Neutrophil (primary cell): Measurements from ENCODE around the gene SMYD2.

Source experiments
- H3K27ac ChIP-seq: fragments of 200-600 bp; sonication (generic); 2 replicates; pipeline ENCODE4 v1.5.1; 2016; ENCODE audit warnings: mild to moderate bottlenecking, moderate library complexity
- H3K27me3 ChIP-seq: fragments of 200-600 bp; sonication (generic); 2 replicates; pipeline ENCODE4 v1.6.0; 2016; ENCODE audit warnings: mild to moderate bottlenecking
- H3K36me3 ChIP-seq: fragments of 200-600 bp; sonication (generic); 2 replicates; pipeline ENCODE4 v1.5.1; 2017
- H3K4me1 ChIP-seq, 2 experiments: fragments of 200-600 bp in 1 of 2; sonication (generic) in 1 of 2; 1 replicate in 1 of 2; 2 replicates in 1 of 2; pipeline versions ENCODE4 v1.5.1 to v1.6.1; 2013 to 2016; ENCODE audit warnings: low read depth in 1 of 2, low read length in 1 of 2, mild to moderate bottlenecking in 1 of 2, moderate library complexity in 1 of 2; ENCODE audit not compliant: control insufficient read depth in 1 of 2, insufficient read depth in 1 of 2
- H3K4me3 ChIP-seq, 2 experiments: fragments of 200-600 bp in 1 of 2; sonication (generic) in 1 of 2; 1 replicate in 1 of 2; 2 replicates in 1 of 2; pipeline ENCODE4 v1.5.1; 2013 to 2016; ENCODE audit warnings: low read depth in 1 of 2, low read length in 1 of 2, mild to moderate bottlenecking in 1 of 2, moderate library complexity in 1 of 2
- H3K9me3 ChIP-seq: fragments of 200-600 bp; sonication (generic); 2 replicates; pipeline ENCODE4 v1.5.1; 2016
- CTCF ChIP-seq: fragments of 200-600 bp; sonication (generic); IDR thresholded peaks from 2 replicates; pipeline ENCODE4 v1.5.1; 2016; ENCODE audit warnings: antibody characterized with exemption

SMYD2 gene

GRCh38 chr1:214379236-214379970 lies 98.4 kb downstream of the SMYD2 start:
- Histone ChIP-seq H3K4me3 (no peak overlapping the region), H3K4me1 (no peaks in the 10 kb centered on the region), H3K36me3 (no peaks in the 10 kb centered on the region), H3K27ac (no peak overlapping the region), H3K27me3 (no peaks in the 10 kb centered on the region), H3K9me3 (no peaks in the 10 kb centered on the region)
- no peak for TF ChIP-seq CTCF

GRCh38 chr1:214380396-214380795 lies 99.4 kb downstream of the SMYD2 start:
- H3K27ac ChIP-seq, result no peak overlapping the region
- no peaks in the 10 kb centered on the region for H3K9me3 ChIP-seq

GRCh38 chr1:214380986-214381695 lies 100.2 kb downstream of the SMYD2 start:
- TF ChIP-seq CTCF, result no peak

More at GRCh38 chr1:214380396-214380795, 99.4 kb downstream of the SMYD2 start:
- Histone ChIP-seq H3K4me1 (no peaks in the 10 kb centered on the region), H3K27me3 (no peaks in the 10 kb centered on the region), H3K36me3 (no peaks in the 10 kb centered on the region), H3K4me3 (no peak overlapping the region)
- TF ChIP-seq CTCF, result no peak

GRCh38 chr1:214383381-214384372 lies 102.7 kb downstream of the SMYD2 start:
- no peak overlapping the region for H3K27ac ChIP-seq
- no peaks in the 10 kb centered on the region for H3K9me3 ChIP-seq
- no peak for TF ChIP-seq CTCF
- no peaks in the 10 kb centered on the region for H3K4me1 ChIP-seq
- H3K27me3 ChIP-seq, result no peaks in the 10 kb centered on the region
- no peaks in the 10 kb centered on the region for H3K36me3 ChIP-seq
- H3K4me3 ChIP-seq, result no peak overlapping the region

More at GRCh38 chr1:214380986-214381695, 100.2 kb downstream of the SMYD2 start:
- H3K4me3 ChIP-seq, result no peak overlapping the region
- no peaks in the 10 kb centered on the region for H3K9me3 ChIP-seq
- no peaks in the 10 kb centered on the region for H3K36me3 ChIP-seq
- no peaks in the 10 kb centered on the region for H3K27me3 ChIP-seq
- no peaks in the 10 kb centered on the region for H3K4me1 ChIP-seq
- H3K27ac ChIP-seq, result no peak overlapping the region

GRCh38 chr1:214384373-214385079 lies 103.6 kb downstream of the SMYD2 start:
- no peaks in the 10 kb centered on the region for H3K27me3 ChIP-seq
- H3K9me3 ChIP-seq, result no peaks in the 10 kb centered on the region
- TF ChIP-seq CTCF, result no peak
- H3K4me1 ChIP-seq, result no peaks in the 10 kb centered on the region
- H3K36me3 ChIP-seq, result no peaks in the 10 kb centered on the region
- no peak overlapping the region for H3K27ac ChIP-seq
- no peak overlapping the region for H3K4me3 ChIP-seq
